NCI-H748 treated with DMSO at 0.1 percent for 48 hours (cell line): ENCODE data around the gene STYXL1.
A peak's percentile ranks its signal among the peaks of the same experiment; 100 is the strongest.
"Not testable (repeated sequence)": the region's sequence is repeated elsewhere in the genome, so short reads cannot be mapped to it uniquely, and the experiment has no call there.

Source experiments
- DNase-seq: peaks from one replicate; lab custom pipeline; 2025; lab: John Stamatoyannopoulos, UW

Gene STYXL1

GRCh38 chr7:76047811-76048667 is at the start of gene STYXL1, which contains the start of gene MDH2:
TSS of gene STYXL1 (minus strand) at chr7:76048000. CDS start at chr7:76030523, 17,477 bp downstream.
TSS of gene MDH2 (plus strand) at chr7:76048106. CDS start at chr7:76048161, 55 bp downstream.
- peak; percentile 83 for DNase-seq

- no peak for DNase-seq
Measured at GRCh38 chr7:76095908-76096307, 48.1 kb upstream of the STYXL1 start.

- not testable (repeated sequence) for DNase-seq
Measured at GRCh38 chr7:76094326-76094725, 46.5 kb upstream of the STYXL1 start.

GRCh38 chr7:76093531-76093930 is 45.7 kb upstream of the STYXL1 start:
- DNase-seq, result not testable (repeated sequence)

- DNase-seq, result no peak
Measured at GRCh38 chr7:76091506-76091905, 43.7 kb upstream of the STYXL1 start.

- no peak for DNase-seq
Measured at GRCh38 chr7:76089865-76090475, 42.2 kb upstream of the STYXL1 start.

GRCh38 chr7:76087362-76087791 is 39.6 kb upstream of the STYXL1 start:
- not testable (repeated sequence) for DNase-seq

GRCh38 chr7:76086070-76086469 is 38.3 kb upstream of the STYXL1 start:
- DNase-seq, result no peak

GRCh38 chr7:76084115-76084514 is 36.3 kb upstream of the STYXL1 start:
- not testable (repeated sequence) for DNase-seq

- DNase-seq, result no peak
Measured at GRCh38 chr7:76080204-76080603, 32.4 kb upstream of the STYXL1 start.

GRCh38 chr7:76077435-76077834 is 29.6 kb upstream of the STYXL1 start:
- DNase-seq, result no peak

GRCh38 chr7:76076995-76077394 is 29.2 kb upstream of the STYXL1 start:
- no peak for DNase-seq

- no peak for DNase-seq
Measured at GRCh38 chr7:76074972-76075370, 27.2 kb upstream of the STYXL1 start.

- DNase-seq, result no peak
Measured at GRCh38 chr7:76074306-76074971, 26.6 kb upstream of the STYXL1 start.

- no peak for DNase-seq
Measured at GRCh38 chr7:76073335-76073990, 25.7 kb upstream of the STYXL1 start.

GRCh38 chr7:76072243-76073148 is 24.7 kb upstream of the STYXL1 start:
- DNase-seq, result no peak

GRCh38 chr7:76071316-76072242 is 23.8 kb upstream of the STYXL1 start:
- DNase-seq, result no peak

- DNase-seq, result no peak
Measured at GRCh38 chr7:76069238-76069638, 21.4 kb upstream of the STYXL1 start.

- DNase-seq, result no peak
Measured at GRCh38 chr7:76066716-76067503, 19.1 kb upstream of the STYXL1 start.
